Measurements from ENCODE around the gene EN2. TPM values are rescaled to one million over a fixed set of nuclear protein-coding genes. Genes with fewer than 3 reads are reported as not detected.
"Not testable (repeated sequence)": the region's sequence is repeated elsewhere in the genome, so short reads cannot be mapped to it uniquely, and the experiment has no call there.

Gene EN2
- total RNA-seq, 2 experiments from 2014 or later, result not detected

DNA sequence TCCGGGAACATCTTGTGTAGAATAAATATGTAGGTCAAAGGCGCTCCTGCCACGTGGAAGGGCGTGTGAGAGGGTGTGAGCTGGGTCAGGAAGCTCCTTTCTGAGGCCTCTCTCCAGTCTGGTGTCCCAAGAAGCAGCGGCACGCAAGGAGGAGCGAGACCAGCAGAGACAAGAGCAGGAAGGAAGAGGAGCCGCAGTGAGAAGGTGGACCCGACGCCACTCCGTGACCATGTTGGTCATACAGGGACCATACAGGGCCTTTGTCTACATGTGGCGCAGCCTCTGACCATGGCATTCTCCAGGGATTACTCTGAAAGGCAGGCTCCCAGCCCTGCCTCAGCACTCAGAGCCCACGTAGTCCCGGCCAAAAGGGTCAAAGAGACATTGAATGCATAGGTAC is 26.2 kb upstream of the EN2 start:
- H3K36me3 Mint-ChIP-seq, result no peaks in the 10 kb centered on the region

DNA sequence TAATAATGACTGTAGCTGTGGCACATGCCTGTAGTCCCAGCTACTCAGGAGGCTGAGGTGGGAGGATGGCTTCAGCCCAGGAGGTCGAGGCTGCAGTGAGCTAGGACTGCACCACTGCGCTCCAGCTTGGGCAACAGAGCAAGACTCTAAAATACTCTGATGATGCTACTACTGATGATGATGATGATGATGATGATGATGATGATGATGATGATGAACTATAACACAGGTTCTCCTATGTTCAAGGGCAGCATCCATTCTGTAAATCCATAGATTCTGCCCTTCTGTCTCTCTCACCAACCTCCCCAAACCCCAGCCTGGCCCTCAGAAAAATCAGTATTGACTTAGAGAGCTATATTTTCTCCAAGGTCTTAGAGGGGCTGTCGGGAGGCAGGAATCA is 22.8 kb upstream of the EN2 start:
- H3K27ac Mint-ChIP-seq, result no peak overlapping the region
- no peaks in the 10 kb centered on the region for H3K9me3 Mint-ChIP-seq
- no peak overlapping the region for H3K4me3 Mint-ChIP-seq
- POLR2A ChIA-PET, result no interaction called here
- H3K27me3 Mint-ChIP-seq, result peaks cover 26% of the 10 kb centered on the region
- DNase-seq, result no peak
- ATAC-seq (ENCODE audit: low read depth), result no peak
- H3K36me3 Mint-ChIP-seq, result no peaks in the 10 kb centered on the region
- H3K4me1 Mint-ChIP-seq, result no peaks in the 10 kb centered on the region

More for the DNA sequence above, 26.2 kb upstream of the EN2 start:
- POLR2A ChIA-PET, result no interaction called here
- Mint-ChIP-seq H3K27me3 (peaks cover 33% of the 10 kb centered on the region), H3K27ac (no peak overlapping the region), H3K4me1 (no peaks in the 10 kb centered on the region), H3K4me3 (no peak overlapping the region), H3K9me3 (no peaks in the 10 kb centered on the region)
- ATAC-seq (ENCODE audit: low read depth), result no peak
- DNase-seq, result no peak

DNA sequence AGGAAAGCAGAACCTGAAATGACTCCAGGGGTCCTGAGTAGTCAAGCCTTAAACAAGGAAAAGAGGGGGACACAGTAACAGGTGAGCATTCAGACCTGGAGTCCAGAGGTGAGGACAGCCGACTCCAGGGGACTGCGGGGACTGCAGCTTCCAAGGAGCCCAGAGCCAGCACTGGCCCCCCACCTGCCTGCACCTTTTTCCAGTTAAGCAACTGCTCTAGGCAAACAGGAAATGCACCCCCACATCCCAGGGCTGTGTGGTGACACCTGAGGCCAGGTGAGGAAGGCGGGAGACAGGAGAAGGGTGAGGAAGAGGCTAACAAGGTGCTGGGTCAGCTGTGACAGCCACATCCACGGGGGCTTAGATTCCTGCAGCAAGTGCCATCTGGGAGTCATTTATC is 20.1 kb upstream of the EN2 start:
- H3K4me3 Mint-ChIP-seq, result no peak overlapping the region

DNA sequence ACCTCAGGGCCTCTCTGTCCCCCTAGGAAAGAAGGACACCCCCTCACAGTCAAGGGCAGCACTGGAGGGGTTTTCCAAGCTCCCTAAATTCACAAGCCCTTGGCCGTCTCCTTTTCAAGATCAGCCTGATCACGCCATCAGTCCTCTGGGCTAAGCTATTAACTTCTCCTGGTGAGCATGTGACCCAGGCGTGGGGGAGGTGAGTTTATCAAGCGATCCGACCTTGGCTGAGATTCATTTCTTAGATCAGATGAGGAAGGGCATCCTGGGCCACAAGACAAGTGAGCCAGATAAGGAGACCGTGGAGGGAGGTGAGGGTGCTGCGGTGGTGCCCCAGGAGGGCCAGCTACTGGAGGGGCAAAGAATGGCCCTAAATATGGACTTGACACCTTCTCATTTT is 19.2 kb upstream of the EN2 start:
- H3K36me3 Mint-ChIP-seq, result no peaks in the 10 kb centered on the region
- POLR2A ChIA-PET, result no interaction called here
- H3K27me3 Mint-ChIP-seq, result peaks cover 17% of the 10 kb centered on the region
- DNase-seq, result no peak
- H3K4me3 Mint-ChIP-seq, result no peak overlapping the region
- no peak overlapping the region for H3K27ac Mint-ChIP-seq
- ATAC-seq (ENCODE audit: low read depth), result no peak
- H3K4me1 Mint-ChIP-seq, result no peaks in the 10 kb centered on the region
- no peaks in the 10 kb centered on the region for H3K9me3 Mint-ChIP-seq

More for the DNA sequence above, 20.1 kb upstream of the EN2 start:
- H3K9me3 Mint-ChIP-seq, result no peaks in the 10 kb centered on the region
- POLR2A ChIA-PET, result no interaction called here
- H3K27me3 Mint-ChIP-seq, result peaks cover 13% of the 10 kb centered on the region
- no peak for DNase-seq
- no peaks in the 10 kb centered on the region for H3K36me3 Mint-ChIP-seq
- no peak overlapping the region for H3K27ac Mint-ChIP-seq
- ATAC-seq (ENCODE audit: low read depth), result no peak
- no peaks in the 10 kb centered on the region for H3K4me1 Mint-ChIP-seq

DNA sequence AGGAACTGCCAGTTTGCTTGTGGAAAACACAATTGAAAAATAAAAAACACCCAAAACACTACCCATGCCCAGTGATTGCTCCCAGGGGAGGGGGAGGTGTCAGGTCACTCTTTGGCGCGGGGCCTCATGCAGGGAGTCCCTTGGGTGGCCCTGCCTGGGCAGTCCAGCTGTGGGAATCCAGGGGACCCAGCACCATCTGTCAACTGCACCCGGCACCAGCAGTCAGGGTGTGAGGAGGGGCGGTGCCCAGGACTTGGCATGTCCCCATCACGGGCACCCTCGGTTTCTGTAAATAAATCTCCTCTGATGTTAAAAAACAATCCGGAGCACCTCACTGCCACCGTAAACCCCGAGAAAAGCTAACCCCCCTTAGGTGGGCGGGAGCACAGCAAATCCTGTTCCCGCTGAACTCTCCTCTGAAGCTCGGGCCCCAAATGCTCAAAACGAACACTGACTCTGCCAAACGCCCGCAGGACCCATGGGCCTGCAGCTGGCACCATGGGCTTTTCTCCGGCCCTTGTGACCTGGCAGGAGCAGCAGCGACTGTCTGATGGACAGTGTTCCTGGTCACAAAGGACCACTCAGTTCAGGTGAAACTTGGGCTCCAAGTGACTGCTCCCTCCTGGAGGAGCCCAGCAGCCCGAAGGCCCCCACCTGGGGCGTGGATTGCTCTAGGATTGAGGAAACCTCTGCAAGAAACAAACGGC is 18.5 kb upstream of the EN2 start:
- ATAC-seq (ENCODE audit: low read depth) (no peak), DNase-seq (no peak)
- no peaks in the 10 kb centered on the region for H3K9me3 Mint-ChIP-seq
- no peaks in the 10 kb centered on the region for H3K4me1 Mint-ChIP-seq
- POLR2A ChIA-PET, result no interaction called here
- no peak overlapping the region for H3K27ac Mint-ChIP-seq
- H3K36me3 Mint-ChIP-seq, result no peaks in the 10 kb centered on the region
- H3K27me3 Mint-ChIP-seq, result peaks cover 13% of the 10 kb centered on the region
- H3K4me3 Mint-ChIP-seq, result no peak overlapping the region

DNA sequence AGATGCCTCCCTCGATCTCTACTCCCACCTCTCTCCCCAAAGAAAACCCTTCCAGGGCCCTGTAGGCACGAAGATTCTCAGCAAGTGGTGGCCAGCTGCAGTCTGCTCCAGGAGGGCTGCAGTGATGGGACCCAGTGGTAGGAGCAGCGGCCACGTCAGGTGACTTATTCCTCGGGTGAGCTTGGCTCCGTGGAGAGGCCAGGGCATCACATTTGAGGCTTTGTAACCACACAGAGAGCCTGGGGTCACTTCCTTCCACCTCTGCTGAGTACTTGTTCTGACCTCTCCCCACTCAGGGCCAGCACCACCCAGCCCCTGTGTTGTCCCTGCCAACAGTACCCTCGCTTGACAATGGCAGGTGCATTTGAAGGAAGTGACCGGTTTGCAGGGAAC is 17.9 kb upstream of the EN2 start:
- peaks cover 16% of the 10 kb centered on the region for H3K27me3 Mint-ChIP-seq

DNA sequence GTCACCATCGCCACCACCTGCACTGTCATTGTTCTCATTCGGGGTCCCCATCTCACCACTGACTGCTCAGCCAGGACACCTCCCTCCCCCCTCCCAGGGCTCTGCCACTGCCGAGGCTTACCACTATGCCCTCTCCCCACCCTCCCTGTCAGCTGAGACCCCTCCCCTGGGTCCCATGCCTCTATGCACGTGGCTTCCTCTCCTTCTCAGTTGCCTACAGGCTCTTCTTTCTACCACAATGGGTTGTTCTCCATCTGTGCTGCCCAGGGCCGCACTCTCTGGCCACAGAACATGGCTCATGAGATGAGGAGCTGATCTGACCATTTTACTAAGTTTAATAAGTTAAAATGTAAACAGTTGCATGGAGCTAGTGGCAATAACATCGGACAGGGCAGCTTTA is 16.1 kb upstream of the EN2 start:
- ATAC-seq (ENCODE audit: low read depth) (no peak), DNase-seq (no peak)
- Mint-ChIP-seq H3K27me3 (peaks cover 24% of the 10 kb centered on the region), H3K4me3 (no peak overlapping the region), H3K36me3 (no peaks in the 10 kb centered on the region), H3K27ac (no peak overlapping the region), H3K4me1 (no peaks in the 10 kb centered on the region), H3K9me3 (no peaks in the 10 kb centered on the region)
- POLR2A ChIA-PET, result no interaction called here

More for the DNA sequence above, 17.9 kb upstream of the EN2 start:
- H3K36me3 Mint-ChIP-seq, result no peaks in the 10 kb centered on the region
- no peak overlapping the region for H3K27ac Mint-ChIP-seq
- H3K9me3 Mint-ChIP-seq, result no peaks in the 10 kb centered on the region
- POLR2A ChIA-PET, result no interaction called here
- no peaks in the 10 kb centered on the region for H3K4me1 Mint-ChIP-seq
- DNase-seq (no peak), ATAC-seq (ENCODE audit: low read depth) (no peak)
- no peak overlapping the region for H3K4me3 Mint-ChIP-seq

DNA sequence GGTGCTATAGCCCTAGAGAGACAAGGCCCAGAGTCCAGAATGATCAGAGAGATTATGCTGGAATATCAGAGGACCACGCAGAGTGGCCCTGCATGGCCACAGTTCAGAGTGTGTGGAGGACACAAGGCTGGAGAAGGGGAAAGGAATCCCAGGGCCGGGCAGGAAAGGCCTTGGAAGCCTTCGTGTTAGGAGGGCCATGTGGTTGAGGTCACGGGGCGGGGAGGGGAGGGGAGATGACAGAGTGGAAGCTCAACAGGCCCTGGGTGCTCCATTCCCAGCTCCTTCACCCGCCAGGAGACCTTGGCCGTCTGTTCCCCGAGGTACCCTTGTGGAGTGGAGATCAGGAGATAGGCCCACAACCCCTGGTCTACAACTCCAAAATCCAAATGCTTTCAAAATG is 13.2 kb upstream of the EN2 start:
- POLR2A ChIA-PET, result no interaction called here
- DNase-seq (no peak), ATAC-seq (ENCODE audit: low read depth) (no peak)
- Mint-ChIP-seq H3K27ac (no peak overlapping the region), H3K4me1 (peaks cover 7% of the 10 kb centered on the region), H3K36me3 (no peaks in the 10 kb centered on the region), H3K4me3 (no peak overlapping the region), H3K9me3 (no peaks in the 10 kb centered on the region), H3K27me3 (peaks cover 47% of the 10 kb centered on the region)

DNA sequence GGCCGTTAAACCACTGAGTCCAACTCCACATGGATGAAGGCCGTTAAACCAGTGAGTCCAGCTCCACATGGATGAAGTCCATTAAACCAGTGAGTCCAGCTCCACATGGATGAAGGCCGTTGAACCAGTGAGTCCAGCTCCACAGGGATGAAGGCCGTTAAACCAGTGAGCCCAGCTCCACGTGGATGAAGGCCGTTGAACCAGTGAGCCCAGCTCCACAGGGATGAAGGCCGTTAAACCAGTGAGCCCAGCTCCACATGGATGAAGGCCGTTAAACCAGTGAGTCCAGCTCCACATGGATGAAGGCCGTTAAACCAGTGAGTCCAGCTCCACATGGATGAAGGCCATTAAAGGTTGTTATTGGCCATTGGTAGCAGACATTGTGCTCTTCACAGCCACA is 12.3 kb upstream of the EN2 start:
- H3K4me1 Mint-ChIP-seq; H3K4me3 Mint-ChIP-seq; ATAC-seq (ENCODE audit: low read depth); H3K36me3 Mint-ChIP-seq; DNase-seq; POLR2A ChIA-PET; H3K9me3 Mint-ChIP-seq; H3K27ac Mint-ChIP-seq: not testable (repeated sequence)
- peaks cover 54% of the 10 kb centered on the region for H3K27me3 Mint-ChIP-seq

DNA sequence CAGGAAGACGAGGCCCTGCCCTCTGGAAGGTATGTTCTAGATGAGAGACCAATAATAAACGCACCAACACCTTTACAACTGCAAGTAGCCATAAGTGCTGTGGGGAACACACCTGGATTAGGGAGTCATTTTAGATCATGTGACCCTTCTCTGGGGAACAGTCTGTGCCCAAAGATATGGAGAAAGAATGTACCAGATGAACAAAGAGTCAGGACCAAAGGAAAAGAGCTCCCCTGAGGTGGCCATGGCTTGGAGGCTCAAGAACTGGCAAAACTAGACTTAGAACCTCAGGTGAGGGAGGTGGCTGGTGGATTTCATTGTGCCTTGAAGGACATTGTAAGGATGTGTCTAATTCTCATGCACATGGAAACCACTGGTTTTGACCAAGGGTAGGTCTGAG is 10.3 kb upstream of the EN2 start:
- Mint-ChIP-seq H3K4me1 (peaks cover 7% of the 10 kb centered on the region), H3K4me3 (no peak overlapping the region), H3K36me3 (no peaks in the 10 kb centered on the region), H3K27me3 (peaks cover 70% of the 10 kb centered on the region), H3K27ac (no peak overlapping the region), H3K9me3 (no peaks in the 10 kb centered on the region)
- ATAC-seq (ENCODE audit: low read depth) (no peak), DNase-seq (no peak)
- POLR2A ChIA-PET, result no interaction called here

DNA sequence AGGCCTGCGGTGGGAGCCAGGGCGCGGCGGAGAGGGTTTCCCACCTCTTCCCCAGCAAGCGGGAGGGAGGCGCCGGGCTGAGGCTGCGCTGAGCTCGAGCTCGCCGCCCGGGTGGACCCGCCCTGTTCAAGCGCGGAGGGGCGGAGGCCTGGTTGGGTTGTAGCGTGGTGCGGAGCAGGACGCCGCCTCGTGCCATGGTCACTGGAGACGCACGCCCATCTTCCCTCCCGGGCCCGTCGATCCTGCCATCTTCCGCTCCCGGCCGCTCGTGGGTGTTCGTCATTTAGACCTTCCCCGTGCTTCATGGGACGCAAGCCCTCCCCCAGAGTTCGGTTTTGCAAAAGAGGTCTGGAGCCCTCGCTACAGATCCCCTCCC is 9.3 kb upstream of the EN2 start:
- no peak overlapping the region for H3K27ac Mint-ChIP-seq

DNA sequence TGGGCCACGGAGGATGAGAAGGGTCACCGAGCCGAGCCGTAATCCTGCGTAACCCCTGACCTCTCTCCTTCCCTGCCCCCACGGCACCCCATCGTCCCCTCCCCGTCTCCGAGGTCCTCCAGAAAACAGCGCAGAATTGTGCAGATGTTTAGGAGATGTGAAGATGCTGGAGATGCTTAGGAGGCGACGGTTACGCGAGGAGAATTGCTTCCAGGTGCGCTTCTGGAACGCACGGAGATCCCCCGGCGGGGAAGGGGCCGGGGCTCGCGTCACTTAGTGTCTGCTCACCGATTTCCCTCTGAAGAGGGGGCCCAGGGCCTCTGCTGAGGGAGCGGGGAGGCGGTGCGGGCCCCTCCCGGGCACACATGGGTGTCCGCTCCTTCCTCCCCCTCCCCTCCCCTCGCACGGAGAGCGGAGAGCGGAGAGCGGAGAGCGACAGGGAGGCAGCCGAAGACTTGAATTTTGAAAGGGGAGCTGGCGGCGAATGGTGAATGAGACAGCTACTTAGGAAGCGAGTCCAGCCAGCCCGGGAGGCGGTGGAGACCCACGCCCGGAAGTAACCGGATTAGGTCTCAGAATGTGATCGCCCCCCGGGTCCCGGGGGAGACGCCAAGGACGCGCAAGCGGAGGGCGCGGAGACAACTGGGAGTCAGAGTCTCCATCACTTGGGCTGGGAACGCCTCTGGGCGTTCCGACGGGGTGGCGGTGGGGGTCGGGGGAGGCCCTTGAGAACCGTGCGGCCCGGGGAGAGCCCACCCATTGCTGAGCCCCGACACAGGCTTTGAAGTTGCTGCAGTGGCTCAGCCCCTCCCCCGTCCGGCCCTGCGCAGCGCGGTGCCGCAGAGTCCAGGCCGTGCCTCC is 8.7 kb upstream of the EN2 start:
- POLR2A ChIA-PET, result no interaction called here
- DNase-seq, result no peak
- H3K27ac Mint-ChIP-seq, result no peak overlapping the region

More for the DNA sequence above, 9.3 kb upstream of the EN2 start:
- Mint-ChIP-seq H3K4me3 (no peak overlapping the region), H3K27me3 (peaks cover 71% of the 10 kb centered on the region), H3K36me3 (no peaks in the 10 kb centered on the region), H3K9me3 (no peaks in the 10 kb centered on the region), H3K4me1 (peaks cover 7% of the 10 kb centered on the region)
- POLR2A ChIA-PET, result no interaction called here
- no peak for ATAC-seq (ENCODE audit: low read depth)
- no peak for DNase-seq

DNA sequence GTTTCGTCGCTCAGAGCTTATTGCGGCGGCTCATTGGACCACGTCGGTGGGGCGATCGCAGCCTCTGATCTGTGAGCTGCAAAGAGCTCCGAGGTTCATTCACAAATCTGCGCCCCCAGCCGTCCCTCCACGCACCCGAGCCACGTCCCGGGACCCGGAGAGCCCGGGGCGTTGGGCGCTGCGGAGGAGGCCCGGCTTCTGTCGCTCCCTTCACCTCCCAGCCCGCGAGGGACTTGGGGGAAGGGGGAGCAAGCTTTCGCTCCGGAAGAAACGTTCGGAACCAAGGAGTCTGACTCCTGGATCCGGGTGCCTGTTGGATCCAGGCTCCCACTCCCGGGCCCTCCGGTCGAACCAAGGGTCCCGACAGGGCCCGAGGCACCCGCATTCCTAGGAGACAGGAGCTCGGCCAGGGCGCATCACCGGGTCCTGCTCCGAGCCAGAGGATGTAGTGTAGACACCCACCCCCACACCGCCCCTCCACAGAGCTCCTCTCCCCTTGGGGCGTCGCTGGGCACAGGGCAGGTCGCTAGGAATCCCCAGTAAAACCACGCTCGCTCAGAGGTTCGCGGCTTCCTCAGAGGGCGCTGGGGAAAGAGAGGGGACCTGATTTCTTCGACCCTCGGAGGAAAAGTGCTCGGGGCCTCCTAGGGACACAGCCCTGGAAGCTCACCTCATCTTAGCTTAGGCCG is 7.9 kb upstream of the EN2 start:
- no peaks in the 10 kb centered on the region for H3K36me3 Mint-ChIP-seq
- POLR2A ChIA-PET, result no interaction called here
- H3K4me1 Mint-ChIP-seq, result peaks cover 8% of the 10 kb centered on the region
- peaks cover 80% of the 10 kb centered on the region for H3K27me3 Mint-ChIP-seq
- H3K27ac Mint-ChIP-seq, result no peak overlapping the region
- ATAC-seq (ENCODE audit: low read depth), result no peak
- H3K9me3 Mint-ChIP-seq, result no peaks in the 10 kb centered on the region
- DNase-seq, result no peak
- no peak overlapping the region for H3K4me3 Mint-ChIP-seq

More for the DNA sequence above, 8.7 kb upstream of the EN2 start:
- Mint-ChIP-seq H3K4me3 (no peak overlapping the region), H3K36me3 (no peaks in the 10 kb centered on the region), H3K9me3 (no peaks in the 10 kb centered on the region), H3K27me3 (peaks cover 76% of the 10 kb centered on the region), H3K4me1 (peaks cover 7% of the 10 kb centered on the region)
- ATAC-seq (ENCODE audit: low read depth), result no peak

DNA sequence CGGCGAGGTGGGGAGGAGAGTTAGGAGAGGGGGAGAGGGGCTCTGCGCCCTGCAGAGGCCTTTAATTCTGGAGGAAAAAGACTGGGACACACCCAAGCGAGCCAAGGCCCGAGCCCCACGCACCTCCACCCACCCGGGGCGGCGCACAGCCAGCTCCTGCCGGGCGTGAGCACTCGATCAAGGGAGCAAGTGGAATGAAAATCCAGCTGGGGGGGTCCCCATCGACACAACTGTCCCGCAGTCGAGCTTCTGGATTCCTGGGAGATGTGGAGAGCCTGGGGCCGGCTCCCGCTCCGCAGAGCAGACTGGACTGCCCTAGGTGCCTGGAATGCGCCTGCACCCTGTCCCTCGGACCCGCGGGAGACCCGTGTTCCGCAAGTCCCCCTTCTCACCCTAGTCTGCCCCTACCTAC is 7.4 kb upstream of the EN2 start:
- peaks cover 83% of the 10 kb centered on the region for H3K27me3 Mint-ChIP-seq
- H3K4me3 Mint-ChIP-seq, result no peak overlapping the region
- H3K4me1 Mint-ChIP-seq, result peaks cover 9% of the 10 kb centered on the region
- H3K9me3 Mint-ChIP-seq, result no peaks in the 10 kb centered on the region
- ATAC-seq (ENCODE audit: low read depth) (no peak), DNase-seq (no peak)
- no peaks in the 10 kb centered on the region for H3K36me3 Mint-ChIP-seq
- POLR2A ChIA-PET, result no interaction called here
- H3K27ac Mint-ChIP-seq, result no peak overlapping the region
